Fibroblast of lung (primary cell): ENCODE measurements around the gene LRFN2. TPM values are rescaled to one million over a fixed set of nuclear protein-coding genes. Genes with fewer than 3 reads are reported as not detected.

Experiments used
- DNase-seq, 2 donors: peaks; one replicate each; pipeline versions ENCODE4 v3.0.0 to v3.0.0-alpha.2; 2010; ENCODE audit warnings: low read depth in 2 of 2
- H2AFZ ChIP-seq: 2 replicates; pipeline ENCODE4 v1.5.1; 2012; ENCODE audit warnings: low read length, control low read depth, inconsistent platforms
- H3K27ac ChIP-seq: 2 replicates; pipeline ENCODE4 v1.5.1; 2011; ENCODE audit warnings: low read length, control low read depth; ENCODE audit not compliant: insufficient read depth
- H3K27me3 ChIP-seq: 2 replicates; pipeline ENCODE4 v1.5.1; 2011; ENCODE audit warnings: mild to moderate bottlenecking, low read length; ENCODE audit not compliant: control insufficient read depth, insufficient read depth
- H3K36me3 ChIP-seq: 2 replicates; pipeline ENCODE4 v1.5.1; 2011; ENCODE audit warnings: low read length; ENCODE audit not compliant: control insufficient read depth, insufficient read depth
- H3K4me1 ChIP-seq: 2 replicates; pipeline ENCODE4 v1.5.1; 2011; ENCODE audit warnings: low read length; ENCODE audit not compliant: control insufficient read depth, insufficient read depth; ENCODE audit errors: extremely low read depth
- H3K4me2 ChIP-seq: 2 replicates; pipeline ENCODE4 v1.5.1; 2011; ENCODE audit warnings: low read length, control low read depth; ENCODE audit not compliant: insufficient read depth; ENCODE audit errors: extremely low read depth
- H3K4me3 ChIP-seq, 4 experiments: fragments of 200-600 bp in 1 of 4; sonication (generic) in 1 of 4; replicated peaks in 1 of 4; 2 replicates each; pipeline ENCODE4 v1.5.1; 2011 to 2016; ENCODE audit warnings: low read length in 4 of 4, low read depth in 3 of 4, mild to moderate bottlenecking in 3 of 4, control low read depth in 2 of 4, inconsistent platforms in 1 of 4, mixed read lengths in 1 of 4; ENCODE audit not compliant: insufficient read depth in 1 of 4; ENCODE audit errors: control extremely low read depth in 1 of 4
- H3K79me2 ChIP-seq: 2 replicates; pipeline ENCODE4 v1.5.1; 2012; ENCODE audit warnings: mild to moderate bottlenecking, low read length, inconsistent platforms; ENCODE audit not compliant: control insufficient read depth, insufficient read depth
- H3K9ac ChIP-seq: 2 replicates; pipeline ENCODE4 v1.5.1; 2011; ENCODE audit warnings: mild to moderate bottlenecking, low read length, control low read depth; ENCODE audit not compliant: insufficient read depth
- H3K9me3 ChIP-seq: 2 replicates; pipeline ENCODE4 v1.5.1; 2012; ENCODE audit warnings: low read depth, low read length; ENCODE audit not compliant: control insufficient read depth, insufficient read depth
- H4K20me1 ChIP-seq: 2 replicates; pipeline ENCODE4 v1.5.1; 2011; ENCODE audit warnings: low read length; ENCODE audit not compliant: control insufficient read depth, insufficient read depth; ENCODE audit errors: extremely low read depth
- CTCF ChIP-seq, 2 donors: IDR thresholded peaks in 1 of 2; conservative IDR thresholded peaks in 1 of 2; 1 replicate in 1 of 2; 2 replicates in 1 of 2; pipeline ENCODE4 v1.5.1; 2011 to 2012; ENCODE audit warnings: low read length in 2 of 2, control low read depth in 1 of 2, inconsistent platforms in 1 of 2, low read depth in 1 of 2, mild to moderate bottlenecking in 1 of 2
- EZH2 ChIP-seq: IDR thresholded peaks from 2 replicates; pipeline ENCODE4 v1.5.1; 2012; ENCODE audit warnings: low read length, control low read depth, mild to moderate bottlenecking; ENCODE audit errors: missing control alignments
- polyA plus RNA-seq, 2 donors: library from polyadenylated mRNA; depleted of rRNA in 1 of 2; stranded (reverse) in 1 of 2; unstranded in 1 of 2; fragments of >200 nt; gene quantifications; 2 replicates each; pipeline ENCODE4 v1.2.1, GENCODE V29; 2011 to 2012; ENCODE audit warnings: missing spikeins in 1 of 2
- total RNA-seq: library from RNA; depleted of rRNA; stranded (reverse); fragments of >200 nt; gene quantifications from 2 replicates; pipeline ENCODE4 v1.2.1, GENCODE V29; 2014

LRFN2 gene
- total and polyA plus RNA-seq, 2 donors (not counting 1 experiment from before 2014, with no cell fraction given): not detected

- H3K79me2 ChIP-seq: no peaks in the 10 kb centered on the region
- H3K4me1 ChIP-seq: no peaks in the 10 kb centered on the region
- no peak overlapping the region for H3K27ac ChIP-seq
- no peaks in the 10 kb centered on the region for H4K20me1 ChIP-seq
- no peak overlapping the region for H3K4me3 ChIP-seq
- TF ChIP-seq EZH2 (no peak), CTCF (conservative IDR thresholded peaks at IDR 0.05 in 1 of 2, IDR thresholded peaks at IDR 0.05 in 1 of 2; ENCODE audit: low read depth in 1 of 2, low read length in 2 of 2) (peak; percentile 67 to 69)
- H3K27me3 ChIP-seq: no peaks in the 10 kb centered on the region
- H3K36me3 ChIP-seq: no peaks in the 10 kb centered on the region
- no peak overlapping the region for H3K4me2 ChIP-seq
- H2AFZ ChIP-seq: no peak overlapping the region
- no peaks in the 10 kb centered on the region for H3K9me3 ChIP-seq
- no peak overlapping the region for H3K9ac ChIP-seq
- DNase-seq: peak; percentile 28 to 53
Measured at GRCh38 chr6:40550202-40551101, 36.7 kb downstream of the LRFN2 start.

- TF ChIP-seq EZH2: no peak
- no peak for TF ChIP-seq CTCF (conservative IDR thresholded peaks at IDR 0.05 in 1 of 2, IDR thresholded peaks at IDR 0.05 in 1 of 2; ENCODE audit: low read depth in 1 of 2, low read length in 2 of 2)
- Histone ChIP-seq H3K36me3 (no peaks in the 10 kb centered on the region), H3K9ac (no peak overlapping the region), H3K4me2 (no peak overlapping the region), H3K4me1 (no peaks in the 10 kb centered on the region), H3K27me3 (no peaks in the 10 kb centered on the region), H4K20me1 (no peaks in the 10 kb centered on the region), H3K9me3 (no peaks in the 10 kb centered on the region), H3K79me2 (no peaks in the 10 kb centered on the region), H3K4me3 (no peak overlapping the region), H2AFZ (no peak overlapping the region), H3K27ac (no peak overlapping the region)
- no peak for DNase-seq
Measured at GRCh38 chr6:40545954-40546353, 41.2 kb downstream of the LRFN2 start.

GRCh38 chr6:40543776-40544175 lies 43.4 kb downstream of the LRFN2 start:
- Histone ChIP-seq H3K36me3 (no peaks in the 10 kb centered on the region), H3K79me2 (no peaks in the 10 kb centered on the region), H2AFZ (no peak overlapping the region), H3K27ac (no peak overlapping the region), H3K4me2 (no peak overlapping the region), H3K9me3 (no peaks in the 10 kb centered on the region), H4K20me1 (no peaks in the 10 kb centered on the region), H3K9ac (no peak overlapping the region), H3K4me1 (no peaks in the 10 kb centered on the region), H3K4me3 (no peak overlapping the region), H3K27me3 (no peaks in the 10 kb centered on the region)
- DNase-seq: no peak
- TF ChIP-seq CTCF (conservative IDR thresholded peaks at IDR 0.05 in 1 of 2, IDR thresholded peaks at IDR 0.05 in 1 of 2; ENCODE audit: low read depth in 1 of 2, low read length in 2 of 2): no peak
